22Rv1 (cell line): ENCODE data around the gene SOCS6.

ENCODE experiments used
- ZFX ChIP-seq: fragments of 450-650 bp; IDR thresholded peaks from 2 replicates; pipeline ENCODE4 v1.6.1; 2017; ENCODE audit warnings: antibody characterized with exemption, borderline replicate concordance
- TF ChIP-seq, protein P1 (sequence below): fragments of 450-650 bp; IDR thresholded peaks from 2 replicates; pipeline ENCODE4 v1.5.1; 2017; ENCODE audit warnings: mild to moderate bottlenecking

DNA sequence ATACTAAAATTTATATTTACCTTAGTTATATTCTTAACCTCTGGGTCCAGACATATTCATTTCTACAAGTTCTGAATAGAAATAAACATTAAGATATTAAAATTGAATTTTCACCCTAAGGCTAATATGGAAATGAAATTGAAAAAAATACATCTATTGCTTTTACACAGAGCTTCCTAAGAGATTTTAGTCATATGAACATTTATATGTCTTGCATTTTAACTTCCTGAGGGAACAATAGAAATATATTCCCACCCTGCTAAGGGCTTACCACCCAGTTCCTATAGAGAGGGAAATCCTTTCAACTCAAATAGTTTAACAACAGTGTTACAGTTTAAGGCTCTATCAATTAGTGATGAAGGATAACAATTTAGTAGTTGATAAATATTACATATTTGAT, 60.5 kb downstream of the SOCS6 start:
- TF ChIP-seq, protein P1, sequence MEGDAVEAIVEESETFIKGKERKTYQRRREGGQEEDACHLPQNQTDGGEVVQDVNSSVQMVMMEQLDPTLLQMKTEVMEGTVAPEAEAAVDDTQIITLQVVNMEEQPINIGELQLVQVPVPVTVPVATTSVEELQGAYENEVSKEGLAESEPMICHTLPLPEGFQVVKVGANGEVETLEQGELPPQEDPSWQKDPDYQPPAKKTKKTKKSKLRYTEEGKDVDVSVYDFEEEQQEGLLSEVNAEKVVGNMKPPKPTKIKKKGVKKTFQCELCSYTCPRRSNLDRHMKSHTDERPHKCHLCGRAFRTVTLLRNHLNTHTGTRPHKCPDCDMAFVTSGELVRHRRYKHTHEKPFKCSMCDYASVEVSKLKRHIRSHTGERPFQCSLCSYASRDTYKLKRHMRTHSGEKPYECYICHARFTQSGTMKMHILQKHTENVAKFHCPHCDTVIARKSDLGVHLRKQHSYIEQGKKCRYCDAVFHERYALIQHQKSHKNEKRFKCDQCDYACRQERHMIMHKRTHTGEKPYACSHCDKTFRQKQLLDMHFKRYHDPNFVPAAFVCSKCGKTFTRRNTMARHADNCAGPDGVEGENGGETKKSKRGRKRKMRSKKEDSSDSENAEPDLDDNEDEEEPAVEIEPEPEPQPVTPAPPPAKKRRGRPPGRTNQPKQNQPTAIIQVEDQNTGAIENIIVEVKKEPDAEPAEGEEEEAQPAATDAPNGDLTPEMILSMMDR = no peak
- no peak for TF ChIP-seq ZFX
